Cerebellar cortex (tissue), 1 donor: ENCODE results near the gene DUS1L.

ENCODE experiments used
- DNase-seq: peaks from one replicate; pipeline ENCODE4 v3.0.0-alpha.2; 2015; ENCODE audit warnings: low spot score

The DUS1L gene

DNA sequence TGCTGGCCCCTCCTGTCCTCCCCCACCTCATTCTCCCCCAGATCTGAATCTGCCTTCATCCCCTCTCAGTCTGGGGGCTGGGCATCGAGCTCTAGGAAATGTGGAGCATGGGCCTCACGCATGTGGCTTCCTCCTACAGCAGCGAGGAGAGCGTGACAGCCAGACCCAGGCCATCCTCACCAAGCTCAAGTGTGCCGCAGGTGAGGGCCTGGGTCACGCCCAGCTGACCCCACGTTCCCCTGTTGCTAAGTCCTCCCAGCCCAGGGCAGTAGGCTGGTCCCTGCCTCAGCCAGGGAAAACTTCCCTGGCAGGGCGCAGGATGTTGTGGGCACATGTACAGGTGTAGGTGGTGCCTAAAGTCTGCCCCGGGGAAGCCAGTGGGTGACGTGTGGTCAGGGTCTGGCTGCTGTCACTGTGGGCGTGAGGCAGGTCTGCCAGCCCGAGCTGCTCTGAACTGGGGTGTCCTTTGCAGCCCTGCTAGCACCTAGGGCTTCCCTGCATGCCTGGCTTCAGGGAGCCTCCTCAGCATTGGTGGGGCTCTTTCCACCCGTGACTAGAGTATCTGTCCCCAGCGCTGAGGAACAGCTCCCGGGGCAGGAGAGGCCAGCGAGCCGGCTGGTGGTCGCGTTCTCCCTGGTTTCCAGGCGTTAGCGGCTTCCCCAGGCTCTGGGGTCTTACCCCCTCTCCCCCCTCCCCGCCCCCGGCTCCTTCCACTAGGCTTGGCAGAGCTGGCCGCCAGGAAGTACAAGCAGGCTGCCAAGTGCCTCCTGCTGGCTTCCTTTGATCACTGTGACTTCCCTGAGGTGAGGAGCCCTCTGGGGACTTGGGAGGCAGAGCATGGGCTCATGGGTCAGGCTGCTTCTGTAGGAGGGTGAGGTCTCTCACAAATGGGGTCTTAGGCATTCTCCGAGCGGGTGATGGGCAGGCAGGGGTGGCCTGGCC lies 10.3 kb downstream of the DUS1L start:
- no peak for DNase-seq

DNA sequence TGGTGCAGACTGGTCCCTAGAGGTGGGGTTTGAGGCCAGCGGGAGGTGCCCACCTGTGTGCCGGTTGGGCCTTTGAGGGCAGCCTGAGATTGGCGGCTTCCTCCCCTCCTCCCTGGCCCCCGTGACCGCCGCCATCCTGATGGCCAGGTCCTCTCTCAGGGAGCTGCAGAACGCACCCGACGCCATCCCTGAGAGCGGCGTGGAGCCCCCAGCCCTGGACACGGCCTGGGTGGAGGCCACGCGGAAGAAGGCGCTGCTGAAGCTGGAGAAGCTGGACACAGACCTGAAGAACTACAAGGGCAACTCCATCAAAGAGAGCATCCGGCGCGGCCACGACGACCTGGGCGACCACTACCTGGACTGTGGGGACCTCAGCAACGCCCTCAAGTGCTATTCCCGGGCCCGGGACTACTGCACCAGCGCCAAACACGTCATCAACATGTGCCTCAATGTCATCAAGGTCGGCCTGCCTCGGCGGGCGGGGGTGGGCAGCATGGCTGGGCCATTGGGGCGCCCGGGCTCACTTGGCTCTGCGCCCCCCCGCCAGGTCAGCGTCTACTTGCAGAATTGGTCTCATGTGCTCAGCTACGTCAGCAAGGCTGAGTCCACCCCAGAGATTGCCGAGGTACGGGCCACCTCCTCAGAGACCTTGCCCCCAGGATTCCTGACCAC lies 11.1 kb downstream of the DUS1L start:
- DNase-seq: no peak

DNA sequence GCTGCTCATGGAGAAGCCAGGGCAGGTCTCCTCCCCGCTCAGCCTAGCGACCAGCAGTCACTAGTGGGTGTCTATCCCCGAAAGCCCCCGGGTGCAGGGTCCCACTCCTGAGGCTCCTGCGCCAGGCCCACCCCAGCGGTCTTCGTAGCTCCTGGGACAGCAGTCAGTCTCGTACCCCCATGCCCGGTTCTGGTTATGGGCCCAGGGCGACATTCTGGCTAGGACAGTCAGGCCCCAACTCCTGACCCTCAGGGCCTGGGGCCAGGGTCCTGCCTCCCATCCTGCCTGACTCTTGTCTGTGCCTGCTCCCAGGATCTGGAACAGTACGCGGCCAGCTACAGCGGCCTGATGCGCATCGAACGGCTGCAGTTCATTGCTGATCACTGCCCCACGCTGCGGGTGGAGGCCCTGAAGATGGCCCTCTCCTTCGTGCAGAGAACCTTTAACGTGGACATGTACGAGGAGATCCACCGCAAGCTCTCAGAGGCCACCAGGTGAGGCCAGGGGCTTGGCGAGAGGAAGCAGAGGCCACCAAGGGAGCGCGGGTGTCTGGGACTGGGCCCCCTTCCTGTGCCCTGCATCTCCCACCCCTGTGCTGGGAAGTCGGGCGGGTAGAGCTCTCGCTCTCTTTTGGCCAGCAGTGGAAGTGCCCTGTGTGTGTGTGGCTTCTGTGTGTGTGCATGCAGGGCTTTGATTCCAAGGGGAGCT lies 11.9 kb downstream of the DUS1L start:
- DNase-seq: no peak

DNA sequence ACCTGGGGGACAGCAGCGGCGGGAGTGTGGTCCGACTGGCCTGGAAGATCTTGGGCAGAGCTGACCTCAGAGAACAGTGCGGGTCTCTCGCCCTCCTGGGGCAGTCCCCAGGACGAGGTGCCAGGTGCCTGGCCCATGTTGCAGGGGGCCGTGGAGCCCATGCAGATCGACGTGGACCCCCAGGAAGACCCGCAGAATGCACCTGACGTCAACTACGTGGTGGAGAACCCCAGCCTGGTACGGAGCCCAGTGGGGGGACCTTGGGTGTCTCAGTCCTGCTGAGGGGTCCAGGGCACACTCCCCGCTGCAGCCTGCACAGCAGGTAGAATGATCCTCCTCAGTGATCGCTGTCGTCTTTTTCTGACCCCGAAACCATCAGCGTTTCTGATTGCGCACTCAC lies 12.5 kb downstream of the DUS1L start:
- DNase-seq: no peak

DNA sequence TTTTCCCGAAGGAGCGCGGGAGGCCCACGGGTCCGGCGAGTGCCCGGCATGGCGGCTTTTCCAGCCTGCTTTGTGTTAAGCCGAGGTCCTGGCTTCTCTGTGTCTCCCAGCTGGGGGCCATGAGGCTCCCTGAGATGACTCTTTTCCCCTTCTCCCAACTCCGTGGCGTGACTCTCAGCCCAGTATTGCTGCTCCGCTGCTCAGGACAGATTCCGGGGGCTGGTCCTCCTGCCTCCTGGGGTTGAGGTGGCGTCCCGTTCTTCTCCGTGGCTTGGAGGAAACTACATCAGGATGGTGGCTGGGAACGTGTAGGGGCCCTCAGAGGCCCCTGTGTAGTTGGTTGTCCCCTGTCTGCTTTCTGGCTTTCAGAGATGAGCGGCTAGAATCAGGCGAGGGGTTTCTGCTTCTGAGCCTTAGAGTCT lies 13.0 kb downstream of the DUS1L start:
- DNase-seq: no peak

DNA sequence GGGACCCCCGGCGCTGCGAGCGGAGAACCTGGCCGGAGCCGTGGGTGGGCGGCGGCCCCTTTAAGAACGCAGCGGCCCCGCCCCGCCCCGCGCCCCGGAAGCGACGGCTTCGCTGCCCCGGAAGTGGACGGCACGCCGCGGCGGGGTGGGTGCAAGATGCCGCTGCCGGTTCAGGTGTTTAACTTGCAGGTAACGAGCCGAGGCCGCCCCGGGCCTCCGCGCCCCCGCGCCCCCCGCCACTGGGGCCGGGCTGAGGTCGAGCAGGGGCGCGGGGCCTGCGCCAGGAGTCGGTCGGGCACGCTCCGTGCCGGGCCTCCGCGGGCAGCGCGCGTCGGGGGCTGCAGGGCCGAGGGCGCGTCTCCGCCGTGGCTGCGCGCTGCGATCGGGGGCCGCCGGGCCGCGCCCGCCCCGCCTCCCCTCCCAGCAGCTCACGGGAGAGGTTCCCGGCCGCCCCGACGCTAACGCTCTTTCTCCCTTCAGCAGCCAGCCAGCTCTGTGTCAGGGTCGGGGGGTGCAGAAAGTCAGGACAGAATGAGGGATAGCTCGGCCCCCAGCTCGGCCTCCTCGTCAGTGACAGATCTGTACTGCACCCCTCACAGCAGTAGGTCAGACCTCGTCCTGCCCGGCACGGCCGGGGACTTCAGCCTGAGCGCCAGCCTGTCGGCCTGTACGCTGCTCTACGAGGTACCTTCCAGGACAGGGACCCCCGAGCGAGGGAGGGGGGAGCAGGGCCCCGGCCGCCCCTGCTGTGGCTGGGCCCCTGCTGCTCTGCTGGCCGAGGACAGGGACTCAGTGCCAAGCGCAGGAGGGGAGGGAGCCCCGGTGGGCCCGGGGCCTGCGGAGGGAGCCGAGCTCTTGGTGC lies 13.6 kb downstream of the DUS1L start, which contains the start of the genes GPS1 and RFNG:
TSS of gene GPS1 (plus strand) at position 123 of the 862 bp plus-strand sequence. CDS start at position 157, 34 bp downstream.
TSS of gene RFNG (minus strand) at position 36 of the 862 bp plus-strand sequence. CDS start 45 bp downstream, outside the sequence.
- DNase-seq: peak; percentile 64

DNA sequence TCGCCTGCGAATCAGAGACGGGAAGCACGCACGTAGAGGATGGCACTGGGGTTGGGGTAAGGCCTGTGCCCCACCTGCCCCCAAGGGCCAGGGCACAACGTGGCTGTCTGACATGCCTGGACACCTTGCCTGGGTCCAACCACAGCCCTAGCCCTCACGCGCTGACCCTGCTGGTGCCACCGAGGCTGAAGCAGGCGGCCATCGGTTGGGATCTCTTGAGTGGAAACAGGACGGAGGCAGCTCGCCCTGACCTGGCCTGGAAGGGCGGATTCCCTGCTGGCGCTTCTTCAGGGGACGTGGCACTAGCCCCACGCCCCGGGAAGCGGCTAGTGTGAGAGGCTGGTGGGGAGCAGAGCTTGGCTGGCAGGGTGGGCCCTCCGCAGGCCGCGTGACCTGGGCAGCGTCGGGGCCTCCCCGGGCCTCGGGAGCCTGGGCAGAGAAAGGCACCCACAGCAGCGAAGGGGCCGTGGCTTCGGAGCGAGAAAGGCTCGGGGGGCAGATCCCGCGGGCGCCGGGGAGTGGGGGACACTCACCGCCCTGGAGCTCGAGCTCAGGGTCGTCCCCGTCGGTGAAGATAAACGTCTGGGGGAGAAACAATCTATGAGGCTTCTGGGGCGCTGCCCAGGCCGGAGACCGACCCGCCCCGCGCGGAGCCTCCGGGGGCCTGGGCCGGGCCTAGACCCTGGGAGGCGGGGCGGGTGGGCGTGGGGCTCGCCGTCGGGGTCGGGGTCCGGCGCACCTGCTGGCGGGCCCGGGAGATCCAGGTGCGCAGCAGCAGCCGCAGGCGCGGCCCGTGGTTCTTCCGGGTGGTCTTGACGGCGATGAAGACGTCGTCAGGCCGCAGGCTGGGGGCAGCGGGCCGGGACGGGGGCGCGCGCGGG lies 14.6 kb downstream of the DUS1L start:
- no peak for DNase-seq

DNA sequence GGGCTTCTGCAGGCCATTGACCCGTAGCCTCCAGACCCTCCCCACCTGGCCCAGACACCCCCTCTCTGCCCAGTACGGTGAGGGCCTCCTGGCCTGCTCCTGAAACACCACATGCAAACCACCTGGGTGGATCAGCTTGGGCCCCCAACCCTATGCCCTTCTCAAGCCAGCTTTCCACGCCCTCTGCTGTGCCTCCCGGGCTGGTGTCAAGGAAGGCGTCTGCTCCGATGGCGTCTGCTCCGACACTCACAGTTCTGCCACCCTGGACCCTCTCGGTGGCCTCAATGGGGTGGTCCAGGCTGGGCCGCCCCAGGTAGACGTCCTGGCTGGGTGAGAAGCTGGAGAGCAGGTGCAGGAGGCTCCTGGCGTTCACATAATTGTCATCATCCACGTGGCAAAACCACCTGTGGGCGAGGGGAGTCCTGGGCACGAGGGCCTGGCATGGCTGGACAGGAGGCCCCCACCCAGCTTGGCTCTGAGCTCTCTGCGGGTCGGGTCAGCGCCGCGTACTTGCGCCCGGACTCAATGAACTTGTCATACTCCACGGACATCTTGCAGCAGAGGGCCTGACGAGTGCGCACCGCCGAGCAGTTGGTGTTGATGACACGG lies 15.3 kb downstream of the DUS1L start:
- DNase-seq: no peak

DNA sequence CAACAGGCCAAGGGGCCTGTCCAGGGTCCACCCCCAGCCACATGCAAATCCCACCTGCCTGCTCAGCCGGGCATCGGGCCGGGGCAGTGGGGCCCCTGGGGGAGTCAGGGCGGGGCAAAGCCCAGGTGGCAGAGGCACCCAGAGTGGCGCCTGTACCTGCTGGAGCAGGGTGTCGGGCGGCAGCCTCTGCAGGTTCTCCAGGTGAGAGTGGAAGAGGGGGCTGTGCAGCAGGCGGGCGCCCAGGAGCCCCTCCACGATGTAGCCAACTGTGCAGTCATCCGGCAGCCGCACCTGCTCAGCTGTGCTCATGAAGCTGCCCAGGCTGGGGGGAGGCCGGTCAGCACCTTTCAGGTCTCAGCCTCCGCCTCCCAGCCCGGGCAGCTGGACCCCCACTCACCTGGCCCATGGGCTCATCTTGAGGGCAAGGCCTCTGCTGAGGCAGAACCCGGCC lies 16.1 kb downstream of the DUS1L start:
- DNase-seq: no peak

DNA sequence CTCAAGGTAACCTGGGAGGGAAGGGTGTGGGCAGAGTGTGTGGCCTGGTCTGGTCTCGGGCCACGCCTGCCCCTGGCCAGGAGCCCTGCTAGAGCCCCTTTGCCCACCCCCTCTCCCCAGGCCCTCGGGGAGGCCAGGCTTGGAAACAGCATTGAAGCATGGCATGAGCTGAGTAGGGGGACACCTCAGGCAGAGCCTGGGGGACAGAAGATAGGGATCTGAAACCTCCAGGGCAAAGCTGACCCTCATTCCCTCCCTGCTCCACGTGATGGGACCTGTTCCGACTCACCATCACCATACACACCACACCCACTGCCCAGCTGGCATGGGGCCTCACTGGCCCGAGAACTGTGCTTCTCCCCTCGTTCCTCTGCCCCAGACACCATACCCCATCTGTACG lies 16.5 kb downstream of the DUS1L start:
- DNase-seq: no peak

DNA sequence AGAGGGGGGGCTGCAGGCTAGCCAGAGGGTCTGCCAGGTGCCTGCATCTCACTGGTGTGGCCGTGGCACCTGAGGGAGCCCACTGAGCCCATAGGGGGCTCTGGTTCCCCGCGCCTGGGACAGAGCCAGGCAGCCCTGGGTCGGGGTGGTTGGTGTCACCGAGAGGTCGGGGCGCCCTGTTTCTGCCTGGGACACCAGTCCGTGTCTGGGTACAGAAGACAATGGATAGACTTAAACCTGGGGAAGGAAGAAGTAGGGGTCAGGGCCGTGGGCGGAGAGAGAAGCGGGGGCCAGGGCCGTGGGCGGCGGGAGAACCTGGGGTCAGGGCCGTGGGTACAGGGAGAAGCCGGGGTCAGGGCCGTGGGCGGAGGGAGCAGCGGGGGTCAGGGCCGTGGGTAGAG lies 17.0 kb downstream of the DUS1L start:
- no peak for DNase-seq

DNA sequence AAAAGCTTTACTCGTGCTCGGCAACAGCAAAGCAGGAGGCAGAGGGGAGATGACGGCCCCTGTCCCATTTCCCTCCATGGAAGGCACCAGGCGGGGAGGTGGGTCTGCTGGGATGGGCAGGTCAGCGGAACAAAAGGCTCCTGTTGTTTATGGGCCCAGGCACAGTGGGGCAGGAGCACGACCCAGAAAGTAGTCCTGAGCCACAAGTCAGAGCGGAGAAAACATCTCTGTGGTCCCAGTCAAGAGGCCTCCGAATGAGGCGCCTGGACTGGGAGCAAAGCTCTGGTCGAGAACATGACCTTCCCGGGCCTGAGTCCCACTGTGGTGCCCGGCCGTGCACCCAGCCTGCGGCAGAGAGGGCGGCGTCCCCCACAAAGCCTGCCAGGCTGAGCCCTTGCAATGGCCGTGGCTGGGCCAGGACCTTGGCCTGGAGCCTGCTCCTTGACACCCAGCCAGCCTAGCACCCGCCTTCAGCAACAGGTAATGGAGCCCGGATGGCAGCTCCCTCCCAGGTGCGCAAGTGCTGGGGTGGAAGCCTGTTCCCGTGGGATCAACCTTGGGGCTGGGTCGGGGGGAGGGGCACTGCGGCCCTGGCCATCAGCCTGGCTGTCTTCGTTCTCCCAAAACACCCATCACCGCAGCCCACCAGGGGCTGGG lies 17.6 kb downstream of the DUS1L start:
- DNase-seq: no peak

DNA sequence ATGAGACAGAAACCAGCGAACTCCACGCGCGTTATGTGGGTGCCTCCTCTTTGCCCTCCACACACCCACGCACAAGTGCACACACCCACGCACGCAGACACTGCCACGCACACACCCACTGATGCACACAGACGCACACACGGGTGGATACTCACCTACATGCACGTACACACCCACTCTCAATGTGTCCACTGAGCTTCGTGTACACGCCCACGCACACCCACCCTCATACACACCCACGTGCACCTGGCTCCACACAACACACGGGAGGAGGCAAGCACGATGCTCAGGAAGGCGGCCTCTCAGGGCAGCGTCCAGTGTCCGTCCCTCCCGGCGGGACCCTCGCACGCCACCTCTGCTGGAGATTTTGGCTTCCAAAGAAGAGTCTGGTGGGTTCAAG lies 18.2 kb downstream of the DUS1L start:
- DNase-seq: no peak

DNA sequence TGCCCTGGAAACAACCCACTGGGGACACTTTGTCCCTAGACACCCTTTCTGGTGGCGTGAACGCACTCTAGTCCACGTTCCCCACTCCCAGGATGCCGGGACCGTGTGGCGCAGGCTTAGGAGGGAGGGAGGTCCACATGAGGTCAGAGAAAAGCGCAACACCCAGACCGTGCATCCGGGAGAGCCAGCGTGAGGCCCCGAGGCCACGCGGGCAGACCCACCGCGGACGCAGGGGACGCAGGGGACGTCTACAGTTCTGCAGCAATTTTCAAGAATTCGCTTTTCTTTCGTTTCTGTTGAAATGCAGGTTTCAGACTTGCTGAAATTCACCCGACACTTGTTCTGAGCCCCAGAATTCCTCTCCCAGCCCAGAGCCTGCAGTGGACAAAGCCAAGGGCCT lies 18.7 kb downstream of the DUS1L start:
- no peak for DNase-seq

DNA sequence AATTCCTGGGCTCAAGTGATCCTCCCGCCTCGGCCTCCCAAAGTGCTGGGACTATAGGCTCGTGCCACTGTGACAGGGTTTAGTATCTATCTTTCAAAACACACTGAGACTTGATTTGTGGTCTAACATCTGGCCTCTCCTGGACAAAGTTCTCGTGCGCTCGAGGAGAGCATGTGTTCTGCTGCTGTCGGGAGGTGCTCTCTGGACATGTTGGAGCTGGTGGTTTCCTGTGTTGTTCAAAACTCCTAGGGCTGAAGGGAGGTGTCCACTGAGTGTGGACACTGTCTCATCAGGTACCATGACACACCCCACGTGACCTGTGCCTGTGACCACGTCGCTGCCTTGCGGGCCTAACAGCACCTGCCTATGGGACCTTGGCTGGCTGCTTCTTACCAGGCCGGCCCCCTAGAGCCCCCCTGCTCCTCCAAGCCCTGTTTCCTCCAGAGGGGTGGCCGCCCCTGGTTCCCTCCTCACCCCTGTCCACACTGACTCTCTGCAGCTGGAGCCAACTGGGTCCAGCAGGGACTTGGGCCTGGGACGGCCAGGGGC lies 19.6 kb downstream of the DUS1L start:
- no peak for DNase-seq

DNA sequence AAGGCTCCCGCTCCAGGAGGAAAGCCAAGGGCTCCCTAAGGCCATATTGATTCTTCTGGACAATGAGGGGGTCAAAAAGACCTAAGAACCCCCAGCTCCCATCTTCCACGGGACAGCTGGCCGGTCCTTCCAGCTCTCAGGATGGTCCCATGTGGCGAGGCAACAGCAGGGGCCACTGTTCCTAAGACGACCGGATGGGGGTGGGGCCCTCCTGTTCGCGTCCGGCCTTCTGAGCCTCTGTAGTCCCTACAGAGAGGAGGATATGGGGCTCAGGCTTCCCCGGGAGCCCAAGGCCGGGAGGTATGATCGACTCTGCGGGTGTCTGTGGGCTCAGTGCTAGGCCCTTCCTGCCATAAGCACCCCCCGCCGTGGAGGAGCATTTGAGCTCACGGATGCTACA lies 22.1 kb downstream of the DUS1L start:
- DNase-seq: no peak

DNA sequence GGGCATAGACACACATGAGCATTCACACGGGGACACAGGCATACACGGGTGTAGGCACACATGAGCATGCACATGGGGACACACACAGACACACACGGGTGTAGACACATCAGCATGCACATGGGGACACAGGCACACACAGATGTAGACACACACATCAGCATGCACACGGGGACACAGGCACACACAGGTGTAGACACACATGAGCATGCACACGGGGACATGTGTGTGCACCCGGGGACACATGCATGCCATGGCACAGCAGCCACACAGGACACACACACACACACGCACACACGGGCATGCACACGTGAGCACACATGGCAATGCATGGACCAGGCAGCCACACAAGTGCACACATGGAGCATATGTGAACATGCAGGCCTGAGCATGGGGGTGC lies 23.0 kb downstream of the DUS1L start:
- no peak for DNase-seq

DNA sequence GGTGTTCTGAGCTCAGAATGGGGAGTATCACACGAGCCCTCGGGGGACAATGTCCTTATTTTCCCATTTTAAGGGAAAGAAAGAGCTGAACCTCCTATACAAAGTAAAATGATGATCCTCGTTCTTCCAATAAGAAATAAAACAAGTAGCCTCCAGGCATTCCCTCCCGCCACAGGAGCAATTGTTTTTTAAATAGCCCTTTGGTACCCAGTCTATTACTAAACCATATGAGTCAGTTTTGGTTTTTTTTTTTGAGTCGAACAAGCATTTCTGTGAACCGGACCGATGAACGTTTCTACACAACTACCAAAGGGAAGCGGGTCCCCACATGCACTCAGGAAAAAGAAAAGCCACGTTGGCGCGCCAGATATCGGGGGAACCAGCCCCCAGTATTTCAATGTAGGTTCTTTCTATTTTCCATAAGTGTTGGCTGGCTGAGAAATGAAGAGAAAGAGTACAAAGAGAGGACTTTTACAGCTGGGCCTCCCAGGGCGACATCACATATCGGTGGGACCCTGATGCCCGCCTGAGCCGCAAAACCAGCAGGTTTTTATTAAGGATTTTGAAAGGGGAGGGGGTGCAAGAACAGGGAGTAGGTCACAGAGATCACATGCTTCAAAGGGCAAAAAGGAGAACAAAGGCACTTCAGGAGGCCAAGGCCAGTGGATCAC lies 24.3 kb downstream of the DUS1L start:
- DNase-seq: no peak
